A204.1 (cell line): Measurements from ENCODE around the gene ARID1B.

Experiments
- FAIRE-seq: peaks from 2 replicates; lab custom pipeline; 2012; peaks lifted over from hg19 to GRCh38; lab: Jason Lieb, UNC

Gene ARID1B

GRCh38 chr6:156852147-156852857 lies 75.1 kb downstream of the ARID1B start:
- no peak for FAIRE-seq

- FAIRE-seq = no peak
Observed at GRCh38 chr6:156852858-156853216, 75.7 kb downstream of the ARID1B start.

GRCh38 chr6:156853733-156854132 lies 76.6 kb downstream of the ARID1B start:
- no peak for FAIRE-seq

GRCh38 chr6:156854466-156855161 lies 77.4 kb downstream of the ARID1B start:
- no peak for FAIRE-seq

GRCh38 chr6:156857573-156857972 lies 80.4 kb downstream of the ARID1B start:
- no peak for FAIRE-seq

- FAIRE-seq = no peak
Observed at GRCh38 chr6:156859686-156860085, 82.5 kb downstream of the ARID1B start.

- no peak for FAIRE-seq
Observed at GRCh38 chr6:156862711-156863110, 85.5 kb downstream of the ARID1B start.

DNA sequence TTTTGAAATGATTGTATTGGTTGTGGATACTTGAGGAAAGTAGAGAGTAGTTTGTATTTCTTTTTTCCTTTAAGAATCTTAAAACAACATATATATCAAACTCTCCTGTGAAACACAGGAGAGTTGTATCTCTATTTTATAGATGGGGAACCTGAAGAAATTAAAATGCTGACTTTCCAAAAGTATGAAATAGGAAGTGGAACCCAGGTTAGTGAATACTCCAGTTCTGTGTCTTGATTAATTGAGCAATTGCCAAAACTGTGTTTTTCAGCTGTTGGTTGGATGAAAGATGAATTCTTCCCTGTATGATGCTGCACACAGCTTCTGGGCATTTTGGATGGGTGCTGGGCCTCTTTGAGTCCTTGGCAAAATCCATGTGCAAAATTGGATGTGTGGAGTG lies 86.3 kb downstream of the ARID1B start:
- FAIRE-seq = no peak

- no peak for FAIRE-seq
Observed at GRCh38 chr6:156864557-156864956, 87.4 kb downstream of the ARID1B start.

GRCh38 chr6:156865019-156865629 lies 87.9 kb downstream of the ARID1B start:
- FAIRE-seq = no peak

DNA sequence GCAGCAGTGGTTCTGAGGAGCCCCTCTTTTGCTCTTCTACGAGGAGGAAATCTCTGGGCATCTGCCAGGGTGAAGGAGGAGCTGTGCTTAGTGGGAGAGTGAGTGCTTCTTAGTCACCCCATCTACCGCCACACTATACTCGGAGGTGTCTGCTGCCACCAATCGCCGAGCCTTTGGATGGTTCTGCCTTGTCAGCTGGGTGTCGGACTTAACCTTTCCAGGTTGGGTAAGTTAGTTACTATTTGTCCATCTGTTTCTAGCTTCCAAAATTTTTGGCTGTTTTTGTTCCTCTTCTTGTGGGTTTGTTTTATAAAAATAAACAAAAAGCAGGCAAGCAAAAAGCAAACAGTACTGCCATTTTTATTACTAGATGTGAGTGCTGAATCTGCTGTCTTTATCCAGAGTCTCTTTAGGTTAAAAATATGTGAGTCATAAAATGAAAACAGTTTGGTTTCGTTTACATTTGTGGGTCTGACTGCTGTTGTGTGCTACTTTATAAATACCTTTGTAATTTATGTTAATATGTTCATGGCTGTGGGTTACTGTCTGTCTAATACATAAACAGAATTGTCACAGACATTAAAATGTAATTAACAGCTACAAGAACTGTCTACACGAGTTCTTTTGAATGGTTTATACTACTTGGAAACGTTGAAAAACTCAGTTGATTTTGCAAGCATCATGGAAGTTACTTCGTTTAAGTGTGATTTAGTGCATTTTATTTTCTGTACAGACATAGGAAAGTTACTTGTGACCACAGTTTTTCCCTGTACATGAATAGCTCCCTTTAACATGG lies 89.2 kb downstream of the ARID1B start:
- no peak for FAIRE-seq

DNA sequence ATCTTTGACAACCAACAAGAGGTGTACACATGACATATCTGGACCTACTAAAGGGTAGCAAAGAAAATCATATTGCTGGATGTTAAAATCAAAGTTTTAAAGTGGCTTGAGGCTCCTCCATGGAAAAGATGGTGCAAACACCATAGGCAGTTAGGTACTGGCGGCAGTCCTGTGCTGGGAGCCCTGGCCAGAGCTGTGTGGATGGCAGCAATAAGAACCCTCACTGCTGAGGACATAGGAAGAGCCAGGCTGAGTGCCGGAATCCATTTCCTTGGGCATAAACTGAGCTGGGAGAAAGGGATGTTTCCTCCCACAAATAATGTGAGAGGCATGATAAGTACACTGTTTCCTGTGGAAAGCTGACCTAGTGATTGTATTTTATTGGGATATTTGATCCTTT lies 89.9 kb downstream of the ARID1B start:
- no peak for FAIRE-seq

- FAIRE-seq = no peak
Observed at GRCh38 chr6:156868385-156868784, 91.2 kb downstream of the ARID1B start.

- FAIRE-seq = no peak
Observed at GRCh38 chr6:156869980-156870398, 92.8 kb downstream of the ARID1B start.

DNA sequence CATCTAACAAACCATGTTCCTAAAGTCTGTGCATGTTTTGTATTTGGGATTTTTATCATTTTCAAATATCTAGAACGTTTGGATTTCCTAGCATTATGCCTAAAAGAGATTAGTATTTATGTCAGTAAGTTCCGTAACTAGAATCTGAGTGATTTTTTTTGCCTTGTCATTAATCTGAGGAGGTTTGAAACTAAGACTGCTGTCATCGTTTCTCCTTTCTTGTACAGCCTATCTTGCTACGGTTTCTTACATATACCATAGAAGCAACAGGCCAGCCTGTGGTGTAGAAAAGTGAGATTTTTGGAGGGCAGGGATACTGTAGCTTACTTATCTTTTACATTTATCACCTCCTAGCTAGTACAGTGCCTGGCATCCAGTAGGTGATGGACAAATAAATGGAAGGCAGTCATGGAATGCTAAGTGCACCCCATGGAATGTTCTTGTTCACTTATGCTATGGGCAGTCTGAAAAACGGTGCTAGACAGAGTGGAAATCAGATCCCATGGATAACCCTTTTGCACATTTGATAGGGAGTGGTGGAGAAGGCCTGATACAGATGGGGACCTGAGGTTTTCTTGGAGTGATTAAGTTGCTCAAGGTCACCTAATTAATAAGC lies 93.9 kb downstream of the ARID1B start:
- no peak for FAIRE-seq

- FAIRE-seq = no peak
Observed at GRCh38 chr6:156872903-156873302, 95.7 kb downstream of the ARID1B start.

DNA sequence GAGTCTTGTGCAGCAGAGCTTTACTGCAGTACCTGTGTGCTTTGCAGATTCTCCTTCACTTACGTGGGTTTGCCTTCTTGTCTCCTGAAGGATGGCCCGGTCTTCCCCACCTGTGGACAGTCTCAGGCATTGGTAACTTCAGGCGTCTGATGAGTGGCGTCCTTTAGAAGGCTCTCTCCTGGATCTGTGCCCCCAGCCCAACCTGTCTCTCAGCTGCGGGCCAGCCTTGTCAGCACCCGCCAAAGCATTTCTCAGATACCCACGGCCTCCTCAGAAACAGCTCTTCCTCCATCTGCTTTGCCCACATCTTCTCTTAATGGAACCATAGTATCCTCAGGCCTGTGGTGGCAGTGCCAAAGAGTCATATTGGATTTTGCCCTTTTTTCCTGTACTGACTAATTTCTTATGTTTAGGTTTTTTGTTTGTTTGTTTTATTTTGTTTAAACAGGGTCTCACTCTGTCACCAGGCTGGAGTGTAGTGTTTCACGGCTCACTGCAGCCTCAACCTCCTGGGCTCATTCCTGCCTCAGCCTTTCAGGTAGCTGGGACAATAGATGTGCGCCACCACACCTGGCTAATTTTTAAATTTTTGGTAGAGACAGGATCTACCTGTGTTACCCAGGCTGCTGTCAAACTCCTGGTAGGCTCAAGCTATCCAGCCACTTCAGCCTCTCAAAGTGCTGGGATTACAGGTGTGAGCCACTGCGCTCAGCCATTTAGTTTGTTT lies 96.6 kb downstream of the ARID1B start:
- FAIRE-seq = no peak

- FAIRE-seq = no peak
Observed at GRCh38 chr6:156875062-156875461, 97.9 kb downstream of the ARID1B start.

- no peak for FAIRE-seq
Observed at GRCh38 chr6:156876302-156876701, 99.1 kb downstream of the ARID1B start.

- FAIRE-seq = no peak
Observed at GRCh38 chr6:156877126-156877863, 100.1 kb downstream of the ARID1B start.

DNA sequence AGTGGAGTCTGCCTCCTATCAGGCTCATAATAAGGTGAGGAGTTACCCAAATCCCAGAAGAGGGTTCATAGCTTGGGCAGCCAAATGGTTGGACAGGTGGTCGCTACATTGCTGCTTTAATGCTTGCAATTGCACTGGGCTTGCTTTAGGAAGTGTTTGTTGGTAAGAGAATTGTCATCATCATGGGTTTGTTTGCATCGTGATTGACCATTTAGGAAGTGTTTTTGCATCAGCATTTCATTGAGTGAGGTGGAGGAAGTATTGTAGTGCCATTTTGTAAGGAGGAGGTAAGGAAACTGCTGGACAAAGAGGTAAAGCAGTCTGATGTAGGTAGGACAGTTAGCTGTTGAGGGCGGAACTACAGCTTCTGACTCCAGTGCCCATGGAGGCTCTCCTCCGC lies 101.5 kb downstream of the ARID1B start:
- no peak for FAIRE-seq
